H9 (cell line): ENCODE data around the gene AMIGO1. TPM values are rescaled to one million over a fixed set of nuclear protein-coding genes. Genes with fewer than 3 reads are reported as not detected.

Experiments used
- DNase-seq: peaks from one replicate; pipeline ENCODE4 v3.0.0-alpha.2; 2017
- H2AFZ ChIP-seq: one replicate; pipeline ENCODE4 v1.6.1; 2013; ENCODE audit warnings: mild to moderate bottlenecking, low read length, control low read depth, moderate library complexity
- H2AK5ac ChIP-seq: 2 replicates; pipeline ENCODE4 v1.6.1; 2013; ENCODE audit warnings: low read length, control low read depth, mixed read lengths; ENCODE audit not compliant: insufficient read length
- H2BK120ac ChIP-seq: one replicate; pipeline ENCODE4 v1.6.1; 2013; ENCODE audit warnings: low read depth, mild to moderate bottlenecking, low read length, control low read depth, inconsistent platforms; ENCODE audit not compliant: poor library complexity, severe bottlenecking
- H2BK12ac ChIP-seq: 2 replicates; pipeline ENCODE4 v1.6.1; 2013; ENCODE audit warnings: low read length, control low read depth, mixed read lengths, low read depth; ENCODE audit not compliant: insufficient read length
- H2BK15ac ChIP-seq: 2 replicates; pipeline ENCODE4 v1.6.1; 2013; ENCODE audit warnings: low read depth, low read length, control low read depth
- H2BK20ac ChIP-seq: one replicate; pipeline ENCODE4 v1.6.1; 2013; ENCODE audit warnings: low read depth, mild to moderate bottlenecking, low read length, control low read depth, inconsistent platforms; ENCODE audit not compliant: poor library complexity, severe bottlenecking
- H2BK5ac ChIP-seq: 2 replicates; pipeline ENCODE4 v1.6.1; 2013; ENCODE audit warnings: low read length, control low read depth, mixed read lengths; ENCODE audit not compliant: insufficient read length
- H3K14ac ChIP-seq: 2 replicates; pipeline ENCODE4 v1.6.1; 2013; ENCODE audit warnings: low read length, control low read depth; ENCODE audit not compliant: insufficient read depth
- H3K18ac ChIP-seq: 2 replicates; pipeline ENCODE4 v1.6.1; 2013; ENCODE audit warnings: low read depth, mild to moderate bottlenecking, mixed read lengths, low read length, control low read depth; ENCODE audit not compliant: insufficient read length
- H3K23ac ChIP-seq: 2 replicates; pipeline ENCODE4 v1.6.1; 2013; ENCODE audit warnings: low read length, control low read depth, mixed read lengths, low read depth; ENCODE audit not compliant: insufficient read length
- H3K23me2 ChIP-seq: 2 replicates; pipeline ENCODE4 v1.6.1; 2013; ENCODE audit warnings: low read depth, mild to moderate bottlenecking, mixed read lengths, low read length, control low read depth; ENCODE audit not compliant: insufficient read length, poor library complexity, severe bottlenecking
- H3K27ac ChIP-seq: 2 replicates; pipeline ENCODE4 v1.5.1; 2013; ENCODE audit warnings: low read length, control low read depth, mixed read lengths, low read depth; ENCODE audit not compliant: insufficient read length
- H3K27me3 ChIP-seq: 2 replicates; pipeline ENCODE4 v1.6.1; 2013; ENCODE audit warnings: low read length, control low read depth, inconsistent platforms; ENCODE audit not compliant: insufficient read depth
- H3K4ac ChIP-seq: 2 replicates; pipeline ENCODE4 v1.6.1; 2013; ENCODE audit warnings: low read depth, mild to moderate bottlenecking, control low read depth, inconsistent platforms, low read length, moderate library complexity
- H3K4me1 ChIP-seq: 2 replicates; pipeline ENCODE4 v1.6.1; 2013; ENCODE audit warnings: low read length, control low read depth, inconsistent platforms; ENCODE audit not compliant: insufficient read depth
- H3K4me2 ChIP-seq: 2 replicates; pipeline ENCODE4 v1.6.1; 2013; ENCODE audit warnings: low read length, control low read depth, mixed read lengths; ENCODE audit not compliant: insufficient read length, insufficient read depth
- H3K56ac ChIP-seq: 2 replicates; pipeline ENCODE4 v1.6.1; 2013; ENCODE audit warnings: low read depth, mild to moderate bottlenecking, mixed read lengths, low read length, control low read depth; ENCODE audit not compliant: insufficient read length
- H3K79me1 ChIP-seq: 2 replicates; pipeline ENCODE4 v1.6.1; 2013; ENCODE audit warnings: low read depth, mild to moderate bottlenecking, moderate library complexity, low read length, control low read depth, inconsistent platforms; ENCODE audit not compliant: insufficient read depth, poor library complexity, severe bottlenecking
- H3K79me2 ChIP-seq: 2 replicates; pipeline ENCODE4 v1.6.1; 2013; ENCODE audit warnings: low read length, control low read depth, inconsistent platforms; ENCODE audit not compliant: insufficient read depth
- H3K9ac ChIP-seq: 2 replicates; pipeline ENCODE4 v1.6.1; 2013; ENCODE audit warnings: low read length, control low read depth, mixed read lengths; ENCODE audit not compliant: insufficient read length; ENCODE audit errors: extremely low read depth
- H3K9me3 ChIP-seq: one replicate; pipeline ENCODE4 v1.6.1; 2013; ENCODE audit warnings: low read depth, low read length, inconsistent platforms; ENCODE audit not compliant: control insufficient read depth
- H3T11ph ChIP-seq: one replicate; pipeline ENCODE4 v1.6.1; 2013; ENCODE audit warnings: mild to moderate bottlenecking, low read length, control low read depth, inconsistent platforms
- H4K20me1 ChIP-seq: one replicate; pipeline ENCODE4 v1.6.1; 2013; ENCODE audit not compliant: control insufficient read depth, insufficient read length, insufficient read depth
- H4K5ac ChIP-seq: 2 replicates; pipeline ENCODE4 v1.6.1; 2013; ENCODE audit warnings: low read depth, mild to moderate bottlenecking, mixed read lengths, low read length, control low read depth; ENCODE audit not compliant: insufficient read length
- H4K8ac ChIP-seq: replicated peaks from 2 replicates; pipeline ENCODE4 v1.6.1; 2013; ENCODE audit warnings: low read length, control low read depth, mixed read lengths, low read depth; ENCODE audit not compliant: insufficient read length
- H4K91ac ChIP-seq: 2 replicates; pipeline ENCODE4 v1.6.1; 2013; ENCODE audit warnings: low read depth, mild to moderate bottlenecking, moderate library complexity, mixed read lengths, low read length, control low read depth; ENCODE audit not compliant: insufficient read length
- H3K27ac Mint-ChIP-seq, 3 experiments: 2 replicates in 2 of 3; 3 replicates in 1 of 3; pipeline ENCODE4 v1.8.0; 2020 to 2021; ENCODE audit warnings: mixed read lengths in 3 of 3, mild to moderate bottlenecking in 1 of 3, moderate library complexity in 1 of 3
- H3K27me3 Mint-ChIP-seq: 2 replicates; pipeline ENCODE4 v1.8.0; 2021; ENCODE audit warnings: low read depth, mild to moderate bottlenecking, moderate library complexity, mixed read lengths
- H3K36me3 Mint-ChIP-seq, 3 experiments: 2 replicates in 2 of 3; 3 replicates in 1 of 3; pipeline ENCODE4 v1.8.0; 2020 to 2021; ENCODE audit warnings: low read depth in 3 of 3, mixed read lengths in 3 of 3; ENCODE audit not compliant: insufficient read depth in 1 of 3
- H3K4me1 Mint-ChIP-seq, 2 experiments: 2 replicates each; pipeline ENCODE4 v1.8.0; 2020; ENCODE audit warnings: mixed read lengths in 2 of 2
- H3K4me3 Mint-ChIP-seq, 2 experiments: 2 replicates in 1 of 2; 3 replicates in 1 of 2; pipeline ENCODE4 v1.8.0; 2020 to 2021; ENCODE audit warnings: mild to moderate bottlenecking in 2 of 2, mixed read lengths in 2 of 2, moderate library complexity in 1 of 2
- H3K9me3 Mint-ChIP-seq, 2 experiments: 2 replicates in 1 of 2; 3 replicates in 1 of 2; pipeline ENCODE4 v1.8.0; 2020; ENCODE audit warnings: mild to moderate bottlenecking in 2 of 2, mixed read lengths in 2 of 2, moderate library complexity in 1 of 2
- CTCF ChIP-seq: fragments of 200-600 bp; sonication (generic); conservative IDR thresholded peaks from 3 replicates; pipeline ENCODE4 v1.8.0; 2021; ENCODE audit warnings: antibody characterized with exemption, mild to moderate bottlenecking
- WGBS: extraction: QIAGEN DNeasy Blood & Tissue Kit; methylation state at CpG from one replicate; pipeline ENCODE4 v1.1.7; 2013; ENCODE audit warnings: missing lambda C conversion rate, low lambda C conversion rate, mixed read lengths; ENCODE audit not compliant: insufficient read length; ENCODE audit errors: extremely low coverage; 5-methylcytosine and 5-hydroxymethylcytosine counted together
- total RNA-seq: library from RNA; stranded (reverse); gene quantifications from 2 replicates; pipeline ENCODE4 v1.2.1, GENCODE V29; 2021

Gene AMIGO1
- total RNA-seq, 1 experiment from 2014 or later: 4.1 TPM

- H3K27ac Mint-ChIP-seq: peak overlapping the region in 2 of 3 experiments; percentile 7 to 38; a peak in 3 of 7 replicates
- Histone ChIP-seq H3K79me1 (no peaks in the 10 kb centered on the region), H3K9me3 (no peaks in the 10 kb centered on the region), H3K14ac (no peak overlapping the region), H3K27ac (no peak overlapping the region), H2BK15ac (no peak overlapping the region), H3K18ac (no peak overlapping the region), H3K9ac (peak overlapping the region; percentile 13), H3K79me2 (no peaks in the 10 kb centered on the region), H2BK20ac (no peak overlapping the region), H4K8ac (no peak overlapping the region), H3K23ac (no peak overlapping the region), H2AFZ (no peak overlapping the region), H2BK12ac (no peak overlapping the region), H4K20me1 (no peaks in the 10 kb centered on the region), H3K27me3 (no peaks in the 10 kb centered on the region), H2BK120ac (no peak overlapping the region), H2BK5ac (no peak overlapping the region), H4K91ac (no peak overlapping the region), H2AK5ac (no peak overlapping the region), H3K4ac (no peak overlapping the region), H3K23me2 (peaks cover 15% of the 10 kb centered on the region), H3T11ph (no peak overlapping the region), H3K4me1 (peaks cover 2% of the 10 kb centered on the region; the same call in 1 of the 2 replicates), H3K4me2 (peak overlapping the region; percentile 97), H3K56ac (no peak overlapping the region), H4K5ac (no peak overlapping the region)
- WGBS: no CpG with 5 or more reads among the region's 15 CpGs
- peaks cover 5 to 35% (median 11%) of the 10 kb centered on the region in 3 experiments; a peak in 6 of 7 replicates for H3K36me3 Mint-ChIP-seq
- peak; percentile 66 for DNase-seq
- H3K4me1 Mint-ChIP-seq: peaks cover 19 to 30% of the 10 kb centered on the region in 2 experiments
- no peak for TF ChIP-seq CTCF
- H3K27me3 Mint-ChIP-seq: peaks cover 20% of the 10 kb centered on the region
- peak overlapping the region; percentile 86 to 91 for H3K4me3 Mint-ChIP-seq
- H3K9me3 Mint-ChIP-seq: no peaks in the 10 kb centered on the region; a peak in 1 of 5 replicates
Measured at GRCh38 chr1:109484519-109484975, 25.0 kb downstream of the AMIGO1 start.
